CD14-positive monocyte (primary cell): ENCODE data around the gene LYRM2. TPM values are rescaled to one million over a fixed set of nuclear protein-coding genes. Genes with fewer than 3 reads are reported as not detected.
"Not testable (repeated sequence)": the region's sequence is repeated elsewhere in the genome, so short reads cannot be mapped to it uniquely, and the experiment has no call there.

Source experiments
- DNase-seq, 3 donors: peaks; one replicate each; pipeline ENCODE4 v3.0.0-alpha.2; 2011 to 2022
- H2AFZ ChIP-seq: 2 replicates; pipeline ENCODE4 v1.6.0; 2012; ENCODE audit warnings: mild to moderate bottlenecking, low read depth, low read length, inconsistent platforms; ENCODE audit not compliant: insufficient read depth, poor library complexity, severe bottlenecking
- H3K27ac ChIP-seq, 2 donors: 1 replicate in 1 of 2; 2 replicates in 1 of 2; pipeline ENCODE4 v1.5.1; 2012 to 2013; ENCODE audit warnings: low read length in 2 of 2, control low read depth in 1 of 2, inconsistent platforms in 1 of 2, low read depth in 1 of 2, mild to moderate bottlenecking in 1 of 2
- H3K27me3 ChIP-seq, 2 donors: one replicate each; pipeline versions ENCODE4 v1.6.0 to v1.6.1; 2011 to 2013; ENCODE audit warnings: low read length in 2 of 2; ENCODE audit not compliant: control insufficient read depth in 2 of 2, insufficient read depth in 2 of 2
- H3K36me3 ChIP-seq, 2 donors: replicated peaks in 1 of 2; 1 replicate in 1 of 2; 2 replicates in 1 of 2; pipeline versions ENCODE4 v1.5.1 to v1.6.1; 2012 to 2013; ENCODE audit warnings: low read length in 2 of 2, control low read depth in 1 of 2, inconsistent platforms in 1 of 2, mild to moderate bottlenecking in 1 of 2; ENCODE audit not compliant: insufficient read depth in 2 of 2, control insufficient read depth in 1 of 2
- H3K4me1 ChIP-seq, 2 donors: 1 replicate in 1 of 2; 2 replicates in 1 of 2; pipeline versions ENCODE4 v1.5.1 to v1.6.1; 2012 to 2013; ENCODE audit warnings: low read length in 2 of 2, control low read depth in 1 of 2, inconsistent platforms in 1 of 2, mild to moderate bottlenecking in 1 of 2, moderate library complexity in 1 of 2; ENCODE audit not compliant: insufficient read depth in 2 of 2, control insufficient read depth in 1 of 2
- H3K4me2 ChIP-seq: replicated peaks from 2 replicates; pipeline ENCODE3; 2012; ENCODE audit warnings: low read length, moderate library complexity, mild to moderate bottlenecking; ENCODE audit not compliant: poor library complexity, severe bottlenecking; ENCODE audit errors: extremely low read depth
- H3K4me3 ChIP-seq, 3 experiments: fragments of 200-600 bp in 1 of 3; sonication (generic) in 1 of 3; replicated peaks in 1 of 3; 1 replicate in 2 of 3; 2 replicates in 1 of 3; pipeline ENCODE4 v1.5.1; 2011 to 2013; ENCODE audit warnings: low read length in 3 of 3, mild to moderate bottlenecking in 3 of 3, control low read depth in 2 of 3, low read depth in 2 of 3, inconsistent platforms in 1 of 3, moderate library complexity in 1 of 3
- H3K79me2 ChIP-seq: 2 replicates; pipeline ENCODE4 v1.6.0; 2012; ENCODE audit warnings: mild to moderate bottlenecking, control low read depth, inconsistent platforms, low read length, moderate library complexity; ENCODE audit not compliant: insufficient read depth
- H3K9ac ChIP-seq: 2 replicates; pipeline ENCODE4 v1.6.0; 2017; ENCODE audit warnings: low read length, mild to moderate bottlenecking; ENCODE audit not compliant: insufficient read depth, poor library complexity, severe bottlenecking
- H3K9me3 ChIP-seq, 2 donors: replicated peaks in 1 of 2; 1 replicate in 1 of 2; 2 replicates in 1 of 2; pipeline versions ENCODE4 v1.5.1 to v1.6.1; 2012 to 2013; ENCODE audit warnings: low read length in 2 of 2, control low read depth in 1 of 2; ENCODE audit not compliant: control insufficient read depth in 1 of 2, insufficient read depth in 1 of 2
- H4K20me1 ChIP-seq: 2 replicates; pipeline ENCODE4 v1.6.0; 2012; ENCODE audit warnings: mild to moderate bottlenecking, low read length, control low read depth, moderate library complexity; ENCODE audit not compliant: insufficient read depth
- H3K27ac Mint-ChIP-seq, 7 donors: one replicate each; pipeline ENCODE4 v1.8.0; 2020; ENCODE audit warnings: mild to moderate bottlenecking in 7 of 7, mixed read lengths in 7 of 7, moderate library complexity in 6 of 7, inconsistent platforms in 2 of 7
- H3K27me3 Mint-ChIP-seq, 3 donors: one replicate each; pipeline ENCODE4 v1.8.0; 2021 to 2022; ENCODE audit warnings: low read depth in 3 of 3, mild to moderate bottlenecking in 3 of 3, mixed read lengths in 3 of 3, moderate library complexity in 3 of 3, inconsistent platforms in 1 of 3
- H3K36me3 Mint-ChIP-seq, 2 donors: one replicate each; pipeline ENCODE4 v1.8.0; 2020; ENCODE audit warnings: mixed read lengths in 2 of 2, inconsistent platforms in 1 of 2, mild to moderate bottlenecking in 1 of 2
- H3K4me1 Mint-ChIP-seq: one replicate; pipeline ENCODE4 v1.8.0; 2020; ENCODE audit warnings: mild to moderate bottlenecking, mixed read lengths
- H3K4me3 Mint-ChIP-seq, 2 donors: one replicate each; pipeline ENCODE4 v1.8.0; 2020; ENCODE audit warnings: mild to moderate bottlenecking in 2 of 2, mixed read lengths in 2 of 2, moderate library complexity in 1 of 2
- H3K9me3 Mint-ChIP-seq, 7 donors: one replicate each; pipeline ENCODE4 v1.8.0; 2020 to 2022; ENCODE audit warnings: mixed read lengths in 7 of 7, mild to moderate bottlenecking in 6 of 7, moderate library complexity in 6 of 7, inconsistent platforms in 2 of 7
- CTCF ChIP-seq: fragments of 200-600 bp; IDR thresholded peaks from one replicate; pipeline ENCODE4 v1.8.0; 2022; ENCODE audit warnings: antibody characterized with exemption, mild to moderate bottlenecking
- WGBS: methylation state at CpG from one replicate; pipeline ENCODE4 v1.1.5; 2013; ENCODE audit warnings: missing lambda C conversion rate; ENCODE audit not compliant: insufficient coverage; 5-methylcytosine and 5-hydroxymethylcytosine counted together
- intact Hi-C, 2 donors: fragments of 100-400 bp; cut with micrococcal nuclease; formaldehyde crosslinking; loops; one replicate each; pipeline versions ENCODE4 v1.15.0 to v1.15.1; 2023
- polyA plus RNA-seq, 3 donors: library from polyadenylated mRNA; depleted of rRNA in 1 of 3; unstranded in 2 of 3; stranded (reverse) in 1 of 3; fragments of 300-500 nt in 2 of 3; fragments of >200 nt in 1 of 3; fragmentation: Illumina TruSeq in 2 of 3; gene quantifications; 1 replicate in 2 of 3; 2 replicates in 1 of 3; pipeline ENCODE4 v1.2.3, GENCODE V29; 2012 to 2021

LYRM2 gene
- polyA plus RNA-seq, 3 donors = 13.2 to 64.0 (median 58.1) TPM

DNA sequence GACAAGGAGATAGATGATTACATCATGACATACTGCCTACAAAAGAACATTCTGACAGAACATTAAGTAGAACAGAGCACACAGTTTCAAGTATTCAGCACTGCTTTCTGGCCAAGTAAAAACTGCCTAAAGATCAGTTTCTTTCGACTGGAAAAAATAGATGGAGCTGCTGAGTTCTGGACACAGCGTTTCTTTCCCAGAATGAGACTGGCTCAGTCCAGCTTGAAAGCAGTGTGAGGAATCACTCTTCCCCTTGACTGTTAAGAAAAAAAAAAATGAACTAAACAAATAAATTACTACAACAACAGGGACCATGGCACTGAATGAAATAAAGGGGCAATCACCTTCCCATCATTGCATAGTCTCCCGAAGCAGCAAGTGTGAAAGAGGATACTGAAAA, 4.4 kb upstream of the LYRM2 start:
- Histone ChIP-seq H3K4me1 (peaks cover 8 to 10% of the 10 kb centered on the region in 2 donors), H3K4me2 (no peak overlapping the region), H2AFZ (no peak overlapping the region), H3K9me3 (no peaks in the 10 kb centered on the region), H3K27ac (no peak overlapping the region), H4K20me1 (no peaks in the 10 kb centered on the region), H3K9ac (no peak overlapping the region), H3K27me3 (no peaks in the 10 kb centered on the region), H3K4me3 (no peak overlapping the region), H3K79me2 (peaks cover 2% of the 10 kb centered on the region), H3K36me3 (peaks cover 37 to 59% of the 10 kb centered on the region in 2 donors)
- intact Hi-C loops = no loop called here
- Mint-ChIP-seq H3K4me1 (peaks cover 13% of the 10 kb centered on the region), H3K27ac (no peak overlapping the region), H3K36me3 (peaks cover 44% of the 10 kb centered on the region in 2 donors), H3K9me3 (peaks cover 0 to 3% (median 0%) of the 10 kb centered on the region in 7 donors), H3K27me3 (no peaks in the 10 kb centered on the region), H3K4me3 (no peak overlapping the region)
- no peak for DNase-seq
- 100% methylated on average over 2 of the region's 3 CpGs for WGBS
- TF ChIP-seq CTCF = no peak

- H3K4me3 ChIP-seq, H3K27me3 Mint-ChIP-seq, H3K27ac ChIP-seq, H3K27me3 ChIP-seq, H3K9ac ChIP-seq, H3K4me3 Mint-ChIP-seq, H3K79me2 ChIP-seq, intact Hi-C loops, DNase-seq, H3K4me2 ChIP-seq, H3K9me3 Mint-ChIP-seq, H4K20me1 ChIP-seq, H3K27ac Mint-ChIP-seq, H2AFZ ChIP-seq, H3K9me3 ChIP-seq: not testable (repeated sequence)
- WGBS = no CpG with 5 or more reads among the region's 3 CpGs
- Histone ChIP-seq H3K36me3 (peaks cover 29 to 51% of the 10 kb centered on the region in 2 donors), H3K4me1 (peaks cover 14 to 16% of the 10 kb centered on the region in 2 donors)
- Mint-ChIP-seq H3K4me1 (peaks cover 17% of the 10 kb centered on the region), H3K36me3 (peaks cover 35% of the 10 kb centered on the region in 2 donors)
Observed at GRCh38 chr6:89641581-89641980, 3.0 kb upstream of the LYRM2 start.
